ENCODE measurements around the gene RIN1.

DNA sequence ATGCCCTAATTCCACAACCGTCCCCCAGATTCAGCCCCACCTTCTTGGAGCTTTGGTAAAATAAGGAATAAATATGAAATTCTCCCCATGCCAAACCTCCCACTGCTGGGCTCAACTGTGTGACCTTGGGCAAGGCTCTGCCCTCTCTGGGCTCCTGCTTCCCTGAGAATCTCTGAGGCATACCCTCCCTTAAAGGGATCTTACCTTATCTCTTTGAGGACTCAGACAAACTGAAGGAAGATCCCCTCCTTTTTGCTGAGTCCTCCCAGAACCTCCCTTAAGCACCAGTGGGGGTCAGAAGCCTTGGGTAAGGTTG, 22.1 kb downstream of the RIN1 start:
- TF ChIP-seq, protein P1, sequence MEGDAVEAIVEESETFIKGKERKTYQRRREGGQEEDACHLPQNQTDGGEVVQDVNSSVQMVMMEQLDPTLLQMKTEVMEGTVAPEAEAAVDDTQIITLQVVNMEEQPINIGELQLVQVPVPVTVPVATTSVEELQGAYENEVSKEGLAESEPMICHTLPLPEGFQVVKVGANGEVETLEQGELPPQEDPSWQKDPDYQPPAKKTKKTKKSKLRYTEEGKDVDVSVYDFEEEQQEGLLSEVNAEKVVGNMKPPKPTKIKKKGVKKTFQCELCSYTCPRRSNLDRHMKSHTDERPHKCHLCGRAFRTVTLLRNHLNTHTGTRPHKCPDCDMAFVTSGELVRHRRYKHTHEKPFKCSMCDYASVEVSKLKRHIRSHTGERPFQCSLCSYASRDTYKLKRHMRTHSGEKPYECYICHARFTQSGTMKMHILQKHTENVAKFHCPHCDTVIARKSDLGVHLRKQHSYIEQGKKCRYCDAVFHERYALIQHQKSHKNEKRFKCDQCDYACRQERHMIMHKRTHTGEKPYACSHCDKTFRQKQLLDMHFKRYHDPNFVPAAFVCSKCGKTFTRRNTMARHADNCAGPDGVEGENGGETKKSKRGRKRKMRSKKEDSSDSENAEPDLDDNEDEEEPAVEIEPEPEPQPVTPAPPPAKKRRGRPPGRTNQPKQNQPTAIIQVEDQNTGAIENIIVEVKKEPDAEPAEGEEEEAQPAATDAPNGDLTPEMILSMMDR (IDR thresholded peaks at IDR 0.05) = no peak
- TF ChIP-seq EZH2 (IDR thresholded peaks at IDR 0.05; ENCODE audit: borderline replicate concordance, insufficient read depth, low read depth, low read length, poor library complexity, severe bottlenecking) = no peak
